ENCODE measurements around the gene SMG6. TPM values are rescaled to one million over a fixed set of nuclear protein-coding genes. Genes with fewer than 3 reads are reported as not detected.
"Not testable (repeated sequence)": the region's sequence is repeated elsewhere in the genome, so short reads cannot be mapped to it uniquely, and the experiment has no call there.

SMG6 gene
- total and polyA plus RNA-seq, 8 donors, result 8.4 to 19.8 (median 12.1) TPM

GRCh38 chr17:2143332-2143731 is 160.3 kb downstream of the SMG6 start:
- no peaks in the 10 kb centered on the region for H3K9me3 ChIP-seq
- no peak overlapping the region for H3K4me3 ChIP-seq
- ATAC-seq (no peak), DNase-seq (no peak), FAIRE-seq (no peak)
- no peak overlapping the region for H3K27ac ChIP-seq
- no peak for TF ChIP-seq CTCF (IDR thresholded peaks at IDR 0.05)
- no peaks in the 10 kb centered on the region for H3K27me3 ChIP-seq
- H3K36me3 ChIP-seq, result no peaks in the 10 kb centered on the region
- peaks cover 0 to 7% (median 0%) of the 10 kb centered on the region in 3 donors for H3K4me1 ChIP-seq
- intact Hi-C loops (cut with DNase I), result no loop called here
- 97% methylated on average over 3 of the region's 3 CpGs for WGBS, 2 donors

DNA sequence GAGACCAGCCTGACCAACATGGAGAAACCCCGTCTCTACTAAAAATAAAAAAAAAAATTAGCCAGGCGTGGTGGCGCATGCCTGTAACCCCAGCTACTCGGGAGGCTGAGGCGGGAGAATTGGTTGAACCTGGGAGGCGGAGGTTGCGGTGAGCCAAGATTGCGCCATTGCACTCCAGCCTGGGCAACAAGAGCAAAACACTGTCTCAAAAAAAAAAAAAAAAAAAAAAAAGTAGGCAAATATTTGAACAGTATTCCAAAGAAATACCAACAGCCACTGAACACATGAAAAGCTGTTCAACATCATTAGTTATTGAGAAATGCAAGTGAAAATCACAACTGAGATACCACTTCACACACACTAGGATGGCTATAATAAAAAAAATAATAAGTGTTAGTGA is 160.9 kb downstream of the SMG6 start:
- H3K27me3 ChIP-seq; H3K27ac ChIP-seq; H3K9me3 ChIP-seq; FAIRE-seq; DNase-seq; intact Hi-C loops (cut with DNase I); H3K4me3 ChIP-seq; H3K36me3 ChIP-seq; ATAC-seq: not testable (repeated sequence)
- peaks cover 0 to 12% (median 0%) of the 10 kb centered on the region in 3 donors for H3K4me1 ChIP-seq
- 93 to 95% methylated on average over 8 of the region's 8 CpGs for WGBS, 2 donors

GRCh38 chr17:2140683-2141082 is 162.9 kb downstream of the SMG6 start:
- Histone ChIP-seq H3K27me3 (no peaks in the 10 kb centered on the region), H3K27ac (no peak overlapping the region), H3K36me3 (no peaks in the 10 kb centered on the region), H3K9me3 (no peaks in the 10 kb centered on the region), H3K4me3 (no peak overlapping the region), H3K4me1 (peaks cover 0 to 14% (median 0%) of the 10 kb centered on the region in 3 donors)
- ATAC-seq, result no peak
- no peak for DNase-seq
- TF ChIP-seq CTCF (IDR thresholded peaks at IDR 0.05), result no peak
- FAIRE-seq, result no peak
- intact Hi-C loops (cut with DNase I), result no loop called here

GRCh38 chr17:2138761-2139160 is 164.8 kb downstream of the SMG6 start:
- intact Hi-C loops (cut with DNase I), result no loop called here
- no peak overlapping the region for H3K27ac ChIP-seq
- 54 to 55% methylated on average over 2 of the region's 2 CpGs for WGBS, 2 donors

GRCh38 chr17:2138318-2138717 is 165.3 kb downstream of the SMG6 start:
- H3K4me3 ChIP-seq, result no peak overlapping the region
- no peaks in the 10 kb centered on the region for H3K9me3 ChIP-seq
- FAIRE-seq, result no peak
- H3K36me3 ChIP-seq, result no peaks in the 10 kb centered on the region
- H3K27ac ChIP-seq, result no peak overlapping the region
- no peak for DNase-seq
- H3K27me3 ChIP-seq, result no peaks in the 10 kb centered on the region
- intact Hi-C loops (cut with DNase I), result no loop called here
- TF ChIP-seq CTCF (IDR thresholded peaks at IDR 0.05), result no peak
- WGBS, 2 donors, result 76 to 91% methylated on average over 1 of the region's 1 CpG
- ATAC-seq, result peak in 3 of 4 donors; percentile 25 to 57 (median 55)
- H3K4me1 ChIP-seq, result peaks cover 0 to 14% (median 0%) of the 10 kb centered on the region in 3 donors

More at GRCh38 chr17:2138761-2139160, 164.8 kb downstream of the SMG6 start:
- peak in 2 of 4 donors; percentile 28 to 30 for ATAC-seq
- no peak for DNase-seq
- Histone ChIP-seq H3K4me1 (peaks cover 0 to 14% (median 0%) of the 10 kb centered on the region in 3 donors), H3K4me3 (no peak overlapping the region), H3K9me3 (no peaks in the 10 kb centered on the region), H3K27me3 (no peaks in the 10 kb centered on the region), H3K36me3 (no peaks in the 10 kb centered on the region)
- TF ChIP-seq CTCF (IDR thresholded peaks at IDR 0.05), result no peak
- FAIRE-seq, result no peak
